Measurements from ENCODE around the gene LUZP2.

DNA sequence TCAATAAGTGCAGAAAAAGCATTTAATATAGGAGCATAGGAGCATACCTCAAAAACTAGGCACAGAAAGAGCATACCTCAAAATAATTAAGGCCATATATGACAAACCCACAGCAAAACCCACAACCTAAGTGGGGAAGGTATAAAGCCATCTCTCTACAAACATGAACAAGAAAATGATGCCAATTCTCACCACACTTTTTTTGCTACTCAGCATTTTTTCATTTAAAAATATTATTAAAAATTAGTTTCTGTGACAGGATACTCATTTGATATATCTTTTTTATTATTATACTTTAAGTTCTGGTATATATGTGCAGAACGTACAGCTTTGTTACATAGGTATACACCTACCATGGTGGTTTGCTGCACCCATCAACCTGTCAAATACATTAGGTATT lies 352.0 kb downstream of the LUZP2 start:
- TF ChIP-seq, protein P1, sequence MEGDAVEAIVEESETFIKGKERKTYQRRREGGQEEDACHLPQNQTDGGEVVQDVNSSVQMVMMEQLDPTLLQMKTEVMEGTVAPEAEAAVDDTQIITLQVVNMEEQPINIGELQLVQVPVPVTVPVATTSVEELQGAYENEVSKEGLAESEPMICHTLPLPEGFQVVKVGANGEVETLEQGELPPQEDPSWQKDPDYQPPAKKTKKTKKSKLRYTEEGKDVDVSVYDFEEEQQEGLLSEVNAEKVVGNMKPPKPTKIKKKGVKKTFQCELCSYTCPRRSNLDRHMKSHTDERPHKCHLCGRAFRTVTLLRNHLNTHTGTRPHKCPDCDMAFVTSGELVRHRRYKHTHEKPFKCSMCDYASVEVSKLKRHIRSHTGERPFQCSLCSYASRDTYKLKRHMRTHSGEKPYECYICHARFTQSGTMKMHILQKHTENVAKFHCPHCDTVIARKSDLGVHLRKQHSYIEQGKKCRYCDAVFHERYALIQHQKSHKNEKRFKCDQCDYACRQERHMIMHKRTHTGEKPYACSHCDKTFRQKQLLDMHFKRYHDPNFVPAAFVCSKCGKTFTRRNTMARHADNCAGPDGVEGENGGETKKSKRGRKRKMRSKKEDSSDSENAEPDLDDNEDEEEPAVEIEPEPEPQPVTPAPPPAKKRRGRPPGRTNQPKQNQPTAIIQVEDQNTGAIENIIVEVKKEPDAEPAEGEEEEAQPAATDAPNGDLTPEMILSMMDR (IDR thresholded peaks at IDR 0.05): no peak
- no peak for TF ChIP-seq POLR2A (IDR thresholded peaks at IDR 0.05)
